Body of pancreas (tissue), 4 donors: ENCODE results near the gene DEFB114.

ENCODE experiments used
- POLR2A ChIP-seq, 3 donors: fragments of 450-650 bp; IDR thresholded peaks; one replicate each; pipeline ENCODE4 v1.6.1; 2016; ENCODE audit warnings: antibody characterized with exemption in 3 of 3, mild to moderate bottlenecking in 2 of 3
- TF ChIP-seq, protein P1 (sequence below), 7 experiments: fragments of 450-650 bp in 4 of 7; fragments of 200-600 bp in 3 of 7; sonication (generic) in 3 of 7; IDR thresholded peaks; one replicate each; pipeline ENCODE4 v1.5.1; 2016 to 2019; ENCODE audit warnings: antibody characterized with exemption in 7 of 7

DNA sequence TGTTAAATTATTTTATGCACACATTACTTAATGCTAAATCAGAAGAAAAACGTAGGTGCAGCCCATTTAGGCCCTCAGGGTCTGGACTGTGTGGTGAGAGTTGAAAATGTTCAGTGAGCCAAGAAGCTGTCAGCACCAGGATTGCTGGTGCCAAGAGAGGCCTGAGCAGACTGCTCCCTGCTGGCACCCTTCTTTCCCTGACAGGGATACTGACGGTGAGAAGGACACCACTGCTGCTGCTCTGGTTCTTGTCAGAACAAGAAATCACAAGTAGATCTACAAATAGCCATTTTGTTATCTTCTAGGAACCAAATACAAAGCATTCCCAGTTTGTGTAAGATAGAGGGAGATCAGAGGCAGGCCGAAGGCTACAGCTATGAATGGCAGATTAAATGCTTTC lies 48.9 kb downstream of the DEFB114 start:
- TF ChIP-seq, protein P1, sequence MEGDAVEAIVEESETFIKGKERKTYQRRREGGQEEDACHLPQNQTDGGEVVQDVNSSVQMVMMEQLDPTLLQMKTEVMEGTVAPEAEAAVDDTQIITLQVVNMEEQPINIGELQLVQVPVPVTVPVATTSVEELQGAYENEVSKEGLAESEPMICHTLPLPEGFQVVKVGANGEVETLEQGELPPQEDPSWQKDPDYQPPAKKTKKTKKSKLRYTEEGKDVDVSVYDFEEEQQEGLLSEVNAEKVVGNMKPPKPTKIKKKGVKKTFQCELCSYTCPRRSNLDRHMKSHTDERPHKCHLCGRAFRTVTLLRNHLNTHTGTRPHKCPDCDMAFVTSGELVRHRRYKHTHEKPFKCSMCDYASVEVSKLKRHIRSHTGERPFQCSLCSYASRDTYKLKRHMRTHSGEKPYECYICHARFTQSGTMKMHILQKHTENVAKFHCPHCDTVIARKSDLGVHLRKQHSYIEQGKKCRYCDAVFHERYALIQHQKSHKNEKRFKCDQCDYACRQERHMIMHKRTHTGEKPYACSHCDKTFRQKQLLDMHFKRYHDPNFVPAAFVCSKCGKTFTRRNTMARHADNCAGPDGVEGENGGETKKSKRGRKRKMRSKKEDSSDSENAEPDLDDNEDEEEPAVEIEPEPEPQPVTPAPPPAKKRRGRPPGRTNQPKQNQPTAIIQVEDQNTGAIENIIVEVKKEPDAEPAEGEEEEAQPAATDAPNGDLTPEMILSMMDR (IDR thresholded peaks at IDR 0.05): no peak
- TF ChIP-seq POLR2A (IDR thresholded peaks at IDR 0.05): no peak
